Measurements from ENCODE around the gene AGFG2. TPM values are rescaled to one million over a fixed set of nuclear protein-coding genes. Genes with fewer than 3 reads are reported as not detected.

The AGFG2 gene
- total RNA-seq, 1 experiment from 2014 or later: 11.2 TPM

DNA sequence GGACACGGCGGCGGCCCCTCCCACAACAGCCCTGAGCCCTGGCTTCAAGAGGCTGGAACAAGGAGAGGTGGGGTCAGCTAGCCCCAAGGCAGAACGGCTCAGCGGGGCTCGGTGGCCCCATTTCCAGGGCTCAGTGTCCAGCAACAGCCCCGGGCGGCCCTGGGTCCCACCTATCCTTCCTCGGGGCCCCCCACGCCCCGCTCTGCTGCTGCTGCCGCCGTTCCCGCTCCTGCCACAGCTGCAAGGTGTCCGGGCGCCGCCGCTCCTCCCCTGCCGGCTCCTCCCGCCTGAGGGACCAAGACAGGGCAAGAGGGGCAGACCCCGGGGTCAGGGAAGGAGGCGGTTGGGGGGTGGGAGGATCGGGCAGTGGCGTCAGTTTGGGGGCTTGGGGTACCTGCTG is 38.1 kb downstream of the AGFG2 start:
- no peak overlapping the region for H3K23ac ChIP-seq (ENCODE audit: insufficient read length, low read depth, low read length)
- no peak overlapping the region for H2BK120ac ChIP-seq (ENCODE audit: low read depth, low read length, poor library complexity, severe bottlenecking)
- H4K91ac ChIP-seq (ENCODE audit: insufficient read length, low read depth, low read length): no peak overlapping the region
- Mint-ChIP-seq H3K27ac (no peak overlapping the region), H3K9me3 (no peaks in the 10 kb centered on the region), H3K4me1 (peaks cover 4 to 5% of the 10 kb centered on the region in 2 experiments), H3K4me3 (no peak overlapping the region), H3K36me3 (ENCODE audit: insufficient read depth in 1 of 3, low read depth in 3 of 3) (peaks cover 13 to 30% (median 23%) of the 10 kb centered on the region in 3 experiments; a peak in 6 of 7 replicates), H3K27me3 (ENCODE audit: low read depth) (no peaks in the 10 kb centered on the region)
- H2BK12ac ChIP-seq (ENCODE audit: insufficient read length, low read depth, low read length): no peak overlapping the region
- H3K79me1 ChIP-seq (ENCODE audit: insufficient read depth, low read depth, low read length, poor library complexity, severe bottlenecking): no peaks in the 10 kb centered on the region
- no peaks in the 10 kb centered on the region for H3K9me3 ChIP-seq (ENCODE audit: control insufficient read depth, low read depth, low read length)
- TF ChIP-seq, protein P1, sequence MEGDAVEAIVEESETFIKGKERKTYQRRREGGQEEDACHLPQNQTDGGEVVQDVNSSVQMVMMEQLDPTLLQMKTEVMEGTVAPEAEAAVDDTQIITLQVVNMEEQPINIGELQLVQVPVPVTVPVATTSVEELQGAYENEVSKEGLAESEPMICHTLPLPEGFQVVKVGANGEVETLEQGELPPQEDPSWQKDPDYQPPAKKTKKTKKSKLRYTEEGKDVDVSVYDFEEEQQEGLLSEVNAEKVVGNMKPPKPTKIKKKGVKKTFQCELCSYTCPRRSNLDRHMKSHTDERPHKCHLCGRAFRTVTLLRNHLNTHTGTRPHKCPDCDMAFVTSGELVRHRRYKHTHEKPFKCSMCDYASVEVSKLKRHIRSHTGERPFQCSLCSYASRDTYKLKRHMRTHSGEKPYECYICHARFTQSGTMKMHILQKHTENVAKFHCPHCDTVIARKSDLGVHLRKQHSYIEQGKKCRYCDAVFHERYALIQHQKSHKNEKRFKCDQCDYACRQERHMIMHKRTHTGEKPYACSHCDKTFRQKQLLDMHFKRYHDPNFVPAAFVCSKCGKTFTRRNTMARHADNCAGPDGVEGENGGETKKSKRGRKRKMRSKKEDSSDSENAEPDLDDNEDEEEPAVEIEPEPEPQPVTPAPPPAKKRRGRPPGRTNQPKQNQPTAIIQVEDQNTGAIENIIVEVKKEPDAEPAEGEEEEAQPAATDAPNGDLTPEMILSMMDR (conservative IDR thresholded peaks at IDR 0.05): no peak
- no peak overlapping the region for H3T11ph ChIP-seq (ENCODE audit: low read length)
- no peak overlapping the region for H3K18ac ChIP-seq (ENCODE audit: insufficient read length, low read depth, low read length)
- H3K56ac ChIP-seq (ENCODE audit: insufficient read length, low read depth, low read length): no peak overlapping the region
- H3K27ac ChIP-seq (ENCODE audit: insufficient read length, low read depth, low read length): no peak overlapping the region
- peak; percentile 22 for DNase-seq
- H3K14ac ChIP-seq (ENCODE audit: insufficient read depth, low read length): no peak overlapping the region
- H4K8ac ChIP-seq (replicated peaks; ENCODE audit: insufficient read length, low read depth, low read length): no peak overlapping the region
- H2BK5ac ChIP-seq (ENCODE audit: insufficient read length, low read length): no peak overlapping the region
- H2AFZ ChIP-seq (ENCODE audit: low read length): no peak overlapping the region
- no CpG with 5 or more reads among the region's 24 CpGs for WGBS (ENCODE audit: extremely low coverage, insufficient read length, low lambda C conversion rate)
- H3K9ac ChIP-seq (ENCODE audit: extremely low read depth, insufficient read length, low read length): no peak overlapping the region
- no peaks in the 10 kb centered on the region for H3K79me2 ChIP-seq (ENCODE audit: insufficient read depth, low read length)
- H2AK5ac ChIP-seq (ENCODE audit: insufficient read length, low read length): no peak overlapping the region
- H4K20me1 ChIP-seq (ENCODE audit: control insufficient read depth, insufficient read depth, insufficient read length): no peaks in the 10 kb centered on the region
- no peak overlapping the region for H3K4ac ChIP-seq (ENCODE audit: low read depth, low read length)
- no peak overlapping the region for H2BK15ac ChIP-seq (ENCODE audit: low read depth, low read length)
- H3K23me2 ChIP-seq (ENCODE audit: insufficient read length, low read depth, low read length, poor library complexity, severe bottlenecking): no peaks in the 10 kb centered on the region
- no peak overlapping the region for H3K4me2 ChIP-seq (ENCODE audit: insufficient read depth, insufficient read length, low read length)
- no peak overlapping the region for H4K5ac ChIP-seq (ENCODE audit: insufficient read length, low read depth, low read length)
- H2BK20ac ChIP-seq (ENCODE audit: low read depth, low read length, poor library complexity, severe bottlenecking): no peak overlapping the region
- H3K4me1 ChIP-seq (ENCODE audit: insufficient read depth, low read length): no peaks in the 10 kb centered on the region; the same call in 1 of the 2 replicates
- no peaks in the 10 kb centered on the region for H3K27me3 ChIP-seq (ENCODE audit: insufficient read depth, low read length)
